Esophagus muscularis mucosa (tissue), 4 donors: ENCODE data around the gene ARHGAP31. TPM values are rescaled to one million over a fixed set of nuclear protein-coding genes. Genes with fewer than 3 reads are reported as not detected.

Source experiments
- DNase-seq: peaks from one replicate; pipeline ENCODE4 v3.0.0-alpha.2; 2017; ENCODE audit errors: extremely low spot score
- H3K27ac ChIP-seq, 4 donors: fragments of 200-600 bp; sonication (generic); replicated peaks in 1 of 4; 1 replicate in 3 of 4; 2 replicates in 1 of 4; pipeline ENCODE4 v1.5.1; 2016 to 2019; ENCODE audit warnings: mild to moderate bottlenecking in 1 of 4
- H3K27me3 ChIP-seq, 4 donors: fragments of 200-600 bp; sonication (generic); one replicate each; pipeline versions ENCODE4 v1.5.1 to v1.6.0; 2016 to 2019
- H3K36me3 ChIP-seq, 4 donors: fragments of 200-600 bp; sonication (generic); one replicate each; pipeline ENCODE4 v1.5.1; 2016 to 2019
- H3K4me1 ChIP-seq, 4 donors: fragments of 200-600 bp; sonication (generic); one replicate each; pipeline ENCODE4 v1.5.1; 2016 to 2019
- H3K4me3 ChIP-seq, 4 donors: fragments of 200-600 bp; sonication (generic); 1 replicate in 2 of 4; 2 replicates in 2 of 4; pipeline ENCODE4 v1.5.1; 2016 to 2019; ENCODE audit warnings: mild to moderate bottlenecking in 4 of 4, moderate library complexity in 1 of 4
- H3K9me3 ChIP-seq, 4 donors: fragments of 200-600 bp; sonication (generic); 1 replicate in 3 of 4; 2 replicates in 1 of 4; pipeline ENCODE4 v1.5.1; 2016 to 2019
- CTCF ChIP-seq, 3 experiments: fragments of 200-600 bp in 2 of 3; fragments of 450-650 bp in 1 of 3; sonication (generic) in 2 of 3; IDR thresholded peaks; one replicate each; pipeline ENCODE4 v1.5.1; 2017 to 2019; ENCODE audit warnings: antibody characterized with exemption in 3 of 3, mild to moderate bottlenecking in 2 of 3, moderate library complexity in 1 of 3
- EP300 ChIP-seq: sonication (generic); formaldehyde crosslinking; IDR thresholded peaks from one replicate; pipeline ENCODE4 v1.6.1; 2017; ENCODE audit warnings: antibody characterized with exemption
- POLR2A ChIP-seq: fragments of 450-650 bp; IDR thresholded peaks from one replicate; pipeline ENCODE4 v1.6.1; 2017; ENCODE audit warnings: antibody characterized with exemption, moderate library complexity, mild to moderate bottlenecking, low read depth
- POLR2AphosphoS5 ChIP-seq, 2 donors: sonication (generic); formaldehyde crosslinking; IDR thresholded peaks; one replicate each; pipeline ENCODE4 v1.6.1; 2017; ENCODE audit warnings: antibody characterized with exemption in 2 of 2
- WGBS: methylation state at CpG from one replicate; pipeline ENCODE4 v1.1.5; 2018; 5-methylcytosine and 5-hydroxymethylcytosine counted together
- intact Hi-C: fragments of 100-400 bp; cut with DNase I; formaldehyde crosslinking; loops from one replicate; pipeline ENCODE4 v1.15.1; 2023
- total RNA-seq, 4 donors: library from RNA; depleted of rRNA; stranded (reverse); fragments of >200 nt; gene quantifications; one replicate each; pipeline versions ENCODE4 v1.1.0 to v1.2.1, GENCODE V29; 2016

ARHGAP31 gene
- 10 to 100 TPM; 14.5 to 25.9 (median 23.1) TPM for total RNA-seq

- Histone ChIP-seq H3K4me1 (peaks cover 38 to 48% (median 45%) of the 10 kb centered on the region in 4 donors), H3K27ac (peak within 1 kb of the TSS; percentile 88 to 95 (median 94)), H3K9me3 (no peaks in the 10 kb centered on the region), H3K4me3 (peak within 1 kb of the TSS; percentile 75 to 90 (median 86)), H3K36me3 (peaks cover 0 to 14% (median 4%) of the 10 kb centered on the region in 4 donors), H3K27me3 (no peaks in the 10 kb centered on the region)
- TF ChIP-seq POLR2AphosphoS5 (IDR thresholded peaks at IDR 0.05), result peak; percentile 16 to 68
- no peak for TF ChIP-seq EP300
- TF ChIP-seq POLR2A, result no peak
- 0% methylated on average over 22 of the region's 55 CpGs for whole genome bisulfite sequencing
- peak; percentile 93 for DNase-seq
- intact Hi-C loops, result loop anchor here (2.0 to 10.0 kb wide), 2 partner anchors 29 to 171 kb away; partner anchors contain the start of genes POGLUT1 and TMEM39A
These were observed at the start of gene ARHGAP31 for GRCh38 chr3:119293871-119294695. Gene ARHGAP31, plus strand, starts transcription at chr3:119294383. Its CDS starts 522 bp downstream, at chr3:119294905.

- Histone ChIP-seq H3K27ac (no peak overlapping the region), H3K4me1 (peaks cover 8 to 10% (median 9%) of the 10 kb centered on the region in 4 donors), H3K9me3 (peaks cover 0 to 10% (median 3%) of the 10 kb centered on the region in 4 donors), H3K36me3 (no peaks in the 10 kb centered on the region), H3K4me3 (no peak overlapping the region), H3K27me3 (no peaks in the 10 kb centered on the region)
- no peak for TF ChIP-seq POLR2A
- TF ChIP-seq CTCF (IDR thresholded peaks at IDR 0.05), result no peak
- TF ChIP-seq POLR2AphosphoS5 (IDR thresholded peaks at IDR 0.05), result no peak
- TF ChIP-seq EP300, result no peak
- WGBS, result 79% methylated on average over 2 of the region's 2 CpGs
- no peak for DNase-seq
- intact Hi-C loops, result loop anchor here (10.0 kb wide), 1 partner anchor 361 kb away; no protein-coding TSS in a partner anchor
These were observed 48.4 kb upstream of the ARHGAP31 start for GRCh38 chr3:119245778-119246177.

DNA sequence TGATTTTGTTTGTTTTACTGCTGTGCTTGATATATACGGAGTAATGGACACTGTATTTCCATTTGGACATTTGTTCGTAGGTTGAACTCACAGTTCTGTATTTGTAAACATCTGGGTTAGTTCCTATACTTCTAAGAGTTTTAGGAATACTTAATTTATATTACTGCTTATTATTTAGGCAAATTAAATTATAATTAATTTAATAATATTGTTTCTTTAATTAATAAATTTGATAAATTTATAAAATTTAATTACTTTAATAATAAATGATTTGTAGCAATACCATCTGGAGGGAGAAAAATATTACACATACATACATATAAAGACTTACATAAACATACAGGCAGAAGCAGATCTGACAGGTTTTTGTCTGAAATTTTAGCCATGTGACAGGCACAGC lies 39.0 kb upstream of the ARHGAP31 start:
- TF ChIP-seq EP300 (no peak), CTCF (IDR thresholded peaks at IDR 0.05) (no peak), POLR2A (no peak), POLR2AphosphoS5 (IDR thresholded peaks at IDR 0.05) (no peak)
- intact Hi-C loops, result no loop called here
- no peak for DNase-seq
- H3K4me3 ChIP-seq, result no peak overlapping the region
- no peaks in the 10 kb centered on the region for H3K9me3 ChIP-seq
- H3K27ac ChIP-seq, result no peak overlapping the region
- H3K4me1 ChIP-seq, result peaks cover 0 to 14% (median 8%) of the 10 kb centered on the region in 4 donors
- WGBS, result 87% methylated on average over 2 of the region's 2 CpGs
- no peaks in the 10 kb centered on the region for H3K27me3 ChIP-seq
- no peaks in the 10 kb centered on the region for H3K36me3 ChIP-seq

DNA sequence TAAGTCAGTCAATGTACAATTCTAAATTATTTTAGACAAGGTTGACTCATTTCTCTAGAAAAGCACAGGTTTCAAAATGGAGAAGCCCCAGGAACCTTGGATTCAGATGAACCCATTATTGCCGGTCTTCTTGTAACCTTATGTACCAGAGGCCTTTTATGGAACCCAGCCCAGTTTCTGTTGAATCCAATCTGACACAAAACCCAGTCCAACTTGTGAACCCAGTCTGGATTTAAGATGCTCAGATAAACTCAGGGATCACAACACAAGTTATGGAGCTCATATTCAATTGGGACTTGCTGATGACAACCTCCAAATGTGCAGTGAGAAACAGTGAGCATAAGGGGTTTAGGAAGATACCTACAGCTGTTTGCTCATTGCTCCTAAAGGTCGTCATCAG lies 37.1 kb upstream of the ARHGAP31 start:
- 100% methylated on average over 2 of the region's 2 CpGs for WGBS

More for the DNA sequence above, 37.1 kb upstream of the ARHGAP31 start:
- H3K4me3 ChIP-seq, result no peak overlapping the region
- H3K27me3 ChIP-seq, result no peaks in the 10 kb centered on the region
- no peaks in the 10 kb centered on the region for H3K9me3 ChIP-seq
- no peak overlapping the region for H3K27ac ChIP-seq
- intact Hi-C loops, result no loop called here
- DNase-seq, result no peak
- H3K4me1 ChIP-seq, result peaks cover 0 to 14% (median 8%) of the 10 kb centered on the region in 4 donors
- no peak for TF ChIP-seq POLR2AphosphoS5 (IDR thresholded peaks at IDR 0.05)
- no peak for TF ChIP-seq EP300
- TF ChIP-seq CTCF (IDR thresholded peaks at IDR 0.05), result no peak
- TF ChIP-seq POLR2A, result no peak
- H3K36me3 ChIP-seq, result no peaks in the 10 kb centered on the region
